Activated naive CD4-positive, alpha-beta T cell treated with Interleukin-2 at 50 U/mL for 16 hours (primary cell): ENCODE measurements around the gene ACTRT2.

Experiments
- DNase-seq: peaks from one replicate; pipeline ENCODE4 v3.0.0-alpha.2; 2020

ACTRT2 gene

DNA sequence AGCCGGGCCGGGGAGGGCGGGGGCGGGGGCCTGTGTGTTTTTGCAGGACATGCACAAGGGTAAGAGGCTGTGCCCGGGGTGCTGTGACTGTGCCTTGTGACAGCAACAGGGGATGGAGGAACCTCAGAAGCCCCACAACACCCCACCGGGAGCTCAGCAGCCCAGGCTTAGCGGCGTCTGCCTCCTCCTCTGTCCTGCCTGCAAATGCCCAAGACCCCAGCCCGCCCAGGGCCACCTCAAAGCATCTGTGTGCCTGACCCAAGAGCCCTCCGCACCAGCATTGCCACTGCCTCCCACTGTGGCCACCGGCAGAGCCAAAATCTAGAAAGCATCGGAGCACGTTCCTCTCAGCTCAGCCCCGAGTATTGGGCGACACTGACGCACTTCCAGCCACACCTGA, 2.7 kb upstream of the ACTRT2 start:
- no peak for DNase-seq

DNA sequence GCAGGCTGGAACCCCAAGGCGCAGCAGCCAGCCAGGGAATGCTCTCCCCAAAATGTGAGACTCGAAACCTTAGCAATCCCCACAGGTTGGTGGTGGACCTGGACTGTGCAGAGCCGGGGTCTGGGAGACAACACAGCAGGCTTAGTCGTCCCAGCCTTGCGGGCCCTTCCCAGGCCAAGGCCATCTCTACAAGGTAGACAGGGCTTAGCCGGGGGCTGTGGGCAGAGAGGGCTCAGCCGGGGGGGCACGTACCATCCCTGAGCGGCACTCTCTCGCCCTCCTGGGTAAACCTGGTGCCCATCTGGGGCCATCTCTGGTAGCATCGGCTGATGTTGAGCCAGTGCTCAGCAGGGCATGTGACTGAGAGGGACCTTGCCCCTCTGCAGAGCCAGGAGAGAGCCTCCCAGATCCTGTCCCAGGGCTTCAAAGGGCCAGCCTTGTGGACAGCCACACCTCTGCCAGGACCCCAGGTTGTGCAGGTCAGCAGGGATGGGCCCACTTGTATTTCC, 2.2 kb upstream of the ACTRT2 start:
- no peak for DNase-seq

DNA sequence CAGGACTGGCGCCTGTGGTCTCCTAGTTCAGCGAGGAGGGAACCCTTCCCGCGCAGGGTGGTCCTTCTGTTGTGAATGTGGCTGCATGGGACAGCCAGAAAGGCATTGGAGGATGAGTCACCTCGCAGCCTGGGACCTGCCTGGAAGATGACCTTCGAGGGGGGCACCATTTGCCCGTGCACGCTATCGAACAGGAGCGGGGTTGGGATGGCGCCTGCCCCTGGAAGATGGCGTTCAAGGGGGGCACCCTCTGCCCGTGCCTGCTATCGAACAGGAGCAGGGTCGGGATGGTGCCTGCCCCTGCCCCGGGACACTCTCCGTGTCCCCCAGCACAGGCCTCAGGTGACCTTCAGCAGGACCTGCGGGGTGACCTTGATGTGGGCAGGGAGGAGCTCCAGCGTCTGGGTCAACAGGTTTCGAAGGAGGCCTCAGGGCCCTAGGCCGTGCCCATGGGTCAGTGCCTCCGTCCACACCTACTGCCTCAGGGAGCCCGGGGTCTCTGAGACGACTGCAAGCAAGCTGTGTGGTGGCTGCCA, 1.7 kb upstream of the ACTRT2 start:
- DNase-seq = no peak

DNA sequence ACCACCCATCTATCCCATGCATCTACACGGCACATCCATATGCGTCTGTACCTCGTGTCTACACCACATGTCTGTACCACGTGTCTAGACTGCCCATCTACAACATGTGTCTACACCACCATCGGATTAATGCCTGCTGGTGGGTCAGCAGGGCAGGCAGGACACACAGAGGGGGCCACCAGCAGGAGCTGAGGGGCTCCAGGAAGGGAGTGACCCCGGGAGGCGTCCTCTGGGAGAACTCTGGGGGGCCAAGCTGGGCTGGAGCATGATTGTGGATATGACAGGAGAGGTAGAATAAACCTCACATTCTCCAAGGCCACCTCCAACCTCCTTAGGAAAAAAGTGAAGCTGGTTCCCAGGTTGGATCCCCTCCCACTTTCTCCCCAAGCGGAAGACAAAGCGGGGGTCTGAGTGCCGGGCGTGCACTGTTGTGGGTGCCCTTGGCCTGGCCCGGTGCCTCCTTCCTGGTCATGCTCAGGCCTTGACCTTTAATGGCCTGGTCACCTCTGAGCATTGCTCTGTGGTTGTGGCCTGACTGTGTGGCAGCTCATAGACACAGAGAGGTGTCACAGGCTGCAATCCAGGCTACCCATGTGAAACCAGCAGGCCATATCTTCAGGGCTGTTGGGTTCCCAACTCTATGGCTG, 881 bp upstream of the ACTRT2 start:
- no peak for DNase-seq

DNA sequence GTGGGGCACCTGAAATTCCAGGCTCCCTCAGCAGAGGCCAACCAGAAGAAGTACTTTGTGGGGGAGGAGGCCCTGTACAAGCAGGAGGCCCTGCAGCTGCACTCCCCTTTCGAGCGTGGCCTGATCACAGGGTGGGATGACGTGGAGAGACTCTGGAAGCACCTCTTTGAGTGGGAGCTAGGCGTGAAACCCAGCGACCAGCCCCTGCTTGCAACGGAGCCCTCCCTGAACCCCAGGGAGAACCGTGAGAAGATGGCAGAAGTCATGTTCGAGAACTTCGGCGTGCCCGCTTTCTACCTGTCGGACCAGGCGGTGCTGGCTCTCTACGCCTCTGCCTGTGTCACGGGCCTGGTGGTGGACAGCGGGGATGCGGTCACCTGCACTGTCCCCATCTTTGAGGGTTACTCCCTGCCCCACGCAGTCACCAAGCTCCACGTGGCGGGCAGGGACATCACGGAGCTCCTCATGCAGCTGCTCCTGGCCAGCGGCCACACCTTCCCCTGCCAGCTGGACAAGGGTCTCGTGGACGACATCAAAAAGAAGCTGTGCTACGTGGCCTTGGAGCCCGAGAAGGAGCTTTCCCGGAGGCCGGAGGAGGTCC, 634 bp downstream of the ACTRT2 start:
- DNase-seq = no peak

DNA sequence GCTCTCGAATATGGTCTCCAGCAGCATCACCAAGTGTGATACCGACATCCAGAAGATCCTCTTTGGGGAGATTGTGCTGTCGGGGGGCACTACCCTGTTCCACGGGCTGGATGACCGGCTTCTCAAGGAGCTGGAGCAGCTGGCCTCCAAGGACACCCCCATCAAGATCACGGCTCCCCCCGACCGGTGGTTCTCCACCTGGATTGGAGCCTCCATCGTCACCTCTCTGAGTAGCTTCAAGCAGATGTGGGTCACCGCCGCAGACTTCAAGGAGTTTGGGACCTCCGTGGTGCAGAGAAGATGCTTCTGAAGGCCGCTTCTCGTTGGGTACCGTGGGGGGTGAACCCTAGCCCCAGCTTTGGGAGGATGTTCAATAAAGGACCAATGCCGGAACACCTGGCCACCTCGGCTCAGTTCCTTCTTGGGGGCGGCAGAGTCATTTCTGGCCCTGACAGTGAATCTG, 1.3 kb downstream of the ACTRT2 start:
- DNase-seq = no peak

DNA sequence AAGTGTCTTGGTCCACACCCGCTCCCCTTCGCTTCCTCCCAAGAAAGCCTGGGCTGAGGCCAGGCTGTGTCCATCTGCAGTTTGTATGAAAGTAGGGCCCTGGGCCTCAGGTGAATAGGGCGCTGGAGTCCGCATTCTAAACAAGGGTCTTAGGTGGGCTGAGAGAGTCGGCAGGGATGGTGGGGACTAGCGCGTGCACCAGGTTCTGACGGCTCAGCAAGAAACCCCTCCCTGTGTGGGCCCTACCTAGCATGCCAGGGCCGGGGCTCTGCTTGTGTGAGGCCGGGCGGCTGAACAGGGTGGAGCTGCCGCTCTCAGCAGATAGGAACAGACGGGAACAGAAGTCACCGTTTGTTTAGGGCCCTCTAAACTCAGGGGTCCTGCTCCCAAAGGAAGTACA, 1.7 kb downstream of the ACTRT2 start:
- DNase-seq = no peak

DNA sequence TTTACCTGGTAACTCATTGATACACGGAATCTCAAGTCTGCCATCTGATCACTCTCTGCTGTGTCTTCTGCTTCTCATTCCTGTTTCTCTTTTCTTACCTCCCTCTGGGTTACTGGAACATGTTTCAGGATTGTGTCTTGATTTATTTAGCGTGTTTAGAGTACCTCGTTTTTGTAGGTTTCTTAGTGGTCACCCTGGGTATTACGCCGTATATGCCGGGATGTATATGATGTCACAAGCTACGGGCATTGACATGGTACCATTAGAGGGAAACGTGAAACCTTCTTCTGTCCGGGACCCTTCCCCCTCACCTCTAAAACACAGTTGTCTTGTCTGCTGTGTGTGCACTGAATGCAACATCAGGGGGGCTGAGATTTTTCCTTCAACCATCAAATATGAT, 2.8 kb downstream of the ACTRT2 start:
- DNase-seq = no peak

DNA sequence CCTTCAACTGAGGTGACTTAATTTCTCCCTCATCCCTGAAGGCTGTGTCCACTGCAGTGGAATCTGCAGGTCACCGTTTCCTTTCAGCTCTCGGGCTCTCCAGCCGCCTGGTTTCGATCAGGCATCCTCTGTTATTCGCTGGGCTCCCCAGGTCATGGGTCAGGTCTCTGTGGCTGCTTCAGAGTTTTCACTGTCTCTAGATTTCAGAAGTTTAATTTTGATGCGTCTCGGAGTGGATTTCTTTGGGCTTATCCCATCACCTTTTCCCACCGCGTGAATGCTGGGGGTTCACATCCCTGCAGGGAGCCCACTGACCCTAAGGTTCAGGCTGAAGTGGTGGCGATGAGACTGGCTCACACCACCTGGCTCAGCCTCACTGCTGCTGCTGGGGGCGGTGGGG, 3.3 kb downstream of the ACTRT2 start:
- no peak for DNase-seq

DNA sequence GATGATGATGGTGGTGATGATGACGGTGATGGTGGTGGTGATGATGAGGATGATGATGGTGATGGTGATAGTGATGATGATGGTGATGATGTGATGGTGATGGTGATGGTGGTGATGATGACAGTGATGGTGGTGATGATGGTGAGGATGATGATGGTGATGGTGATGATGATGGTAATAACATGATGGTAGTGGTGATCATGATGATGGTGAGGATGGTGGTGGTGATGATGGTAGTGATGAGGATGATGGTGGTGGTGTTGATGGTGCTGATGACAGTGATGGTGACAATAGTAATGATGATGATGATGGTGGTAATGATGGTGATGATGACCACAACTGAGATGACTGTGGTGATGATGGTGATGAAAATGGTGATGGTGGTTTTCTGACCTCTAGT, 4.9 kb downstream of the ACTRT2 start:
- no peak for DNase-seq

DNA sequence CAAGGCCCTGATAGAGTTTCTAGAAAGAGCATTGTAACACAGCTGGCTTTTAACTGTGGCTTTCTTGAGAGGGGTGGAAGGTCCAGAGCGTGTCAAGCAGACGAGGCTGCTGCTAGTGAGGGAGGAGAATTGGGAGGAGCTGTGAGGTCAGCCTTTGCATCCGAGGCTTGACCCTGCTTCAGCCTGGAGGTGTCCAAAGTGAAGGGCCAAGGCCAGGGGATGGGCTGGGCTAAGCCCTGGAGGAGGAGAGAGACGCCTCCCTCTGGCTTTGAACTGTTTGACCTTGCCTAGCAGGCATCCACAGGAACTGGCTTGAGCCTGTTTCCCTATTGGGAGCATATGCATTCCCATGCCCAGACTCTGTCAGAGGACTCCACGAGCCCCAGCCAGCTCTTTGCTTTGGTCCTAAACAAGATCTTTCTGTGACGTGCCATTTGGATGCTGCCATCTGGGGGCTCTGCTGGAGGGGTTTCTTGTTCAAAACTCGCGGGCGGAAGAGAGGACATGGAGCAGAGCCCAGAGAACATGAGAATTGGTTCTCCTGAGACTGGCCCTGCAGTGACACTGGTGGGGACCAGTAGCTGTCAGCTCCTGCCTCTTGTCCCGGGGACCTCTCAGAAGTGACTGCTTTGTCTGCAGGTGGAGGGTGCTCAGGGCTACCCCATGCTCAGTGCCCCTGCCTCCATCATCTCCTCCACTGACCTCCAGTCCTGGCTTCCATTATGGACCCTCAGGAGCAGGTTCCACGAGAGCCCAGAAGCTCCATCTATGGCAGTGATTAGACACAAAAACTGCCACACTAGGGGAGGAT, 5.5 kb downstream of the ACTRT2 start:
- DNase-seq = no peak

DNA sequence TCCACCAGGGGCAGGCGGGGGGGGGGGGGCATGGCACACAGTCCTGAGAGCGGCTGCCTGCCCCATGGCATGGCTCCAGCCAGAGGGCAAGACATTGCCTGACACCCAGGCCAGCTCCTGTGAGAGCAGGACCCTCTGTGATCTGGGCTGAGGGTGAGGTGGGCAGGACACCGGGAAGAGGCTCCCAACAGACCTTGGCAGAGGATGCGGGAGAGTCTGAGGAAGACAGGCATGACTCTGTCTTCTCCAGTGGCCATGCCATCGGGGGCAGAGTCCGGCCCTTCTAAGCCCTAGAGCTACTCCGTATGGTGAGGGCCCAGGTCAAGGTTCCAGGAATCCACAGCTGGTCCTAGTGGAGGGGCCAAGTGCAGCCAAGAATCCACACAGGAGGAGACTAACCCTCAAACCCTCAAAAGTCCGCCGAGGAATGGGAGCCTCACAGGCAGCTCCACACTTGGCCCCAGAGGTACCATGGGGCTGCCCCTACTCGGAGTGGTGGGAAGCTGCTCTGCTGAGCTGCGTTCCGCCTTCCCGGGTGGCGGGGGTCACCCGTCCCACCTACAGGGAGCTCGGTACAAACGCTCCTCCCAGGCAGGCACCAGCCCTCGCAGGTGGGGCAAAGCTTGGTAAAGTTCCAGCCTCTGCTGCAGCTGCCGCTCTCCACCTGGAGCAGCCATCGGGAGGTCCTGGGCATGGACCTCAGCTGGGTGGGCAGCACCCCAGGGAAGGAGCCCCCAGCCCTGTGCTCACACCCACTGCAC, 6.5 kb downstream of the ACTRT2 start:
- no peak for DNase-seq

DNA sequence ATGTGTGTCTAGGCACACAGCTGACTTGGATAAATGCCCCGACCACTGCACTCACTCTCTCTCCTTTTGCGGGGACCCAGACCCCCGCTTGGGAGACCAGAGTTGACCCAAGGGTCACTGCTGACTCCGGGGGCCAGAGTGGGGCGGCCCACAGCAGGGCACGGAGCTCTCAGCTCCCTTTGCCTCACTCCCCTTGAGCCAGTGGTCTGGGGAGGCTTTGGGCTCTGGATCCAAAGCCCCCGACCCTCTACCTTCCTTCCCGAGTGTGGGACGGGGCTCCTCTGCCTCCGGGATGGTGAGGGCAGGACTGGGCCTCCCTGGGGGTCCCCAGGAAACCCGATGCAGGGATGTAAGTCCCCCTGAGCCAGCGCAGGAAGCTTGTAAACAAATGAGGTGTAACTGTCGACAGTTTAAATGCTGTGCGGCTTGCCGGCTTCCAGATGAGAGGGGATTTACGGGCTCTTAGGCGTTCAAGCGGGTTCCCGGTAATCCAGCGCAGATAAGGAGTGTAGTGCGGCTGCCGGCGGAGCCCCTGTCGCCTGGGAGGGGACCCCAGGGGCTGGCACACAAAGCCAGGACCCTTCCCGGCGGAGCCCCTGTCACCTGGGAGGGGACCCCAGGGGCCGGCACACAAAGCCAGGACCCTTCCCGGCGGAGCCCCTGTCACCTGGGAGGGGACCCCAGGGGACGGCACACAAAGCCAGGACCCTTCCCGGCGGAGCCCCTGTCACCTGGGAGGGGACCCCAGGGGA, 7.4 kb downstream of the ACTRT2 start:
- no peak for DNase-seq

DNA sequence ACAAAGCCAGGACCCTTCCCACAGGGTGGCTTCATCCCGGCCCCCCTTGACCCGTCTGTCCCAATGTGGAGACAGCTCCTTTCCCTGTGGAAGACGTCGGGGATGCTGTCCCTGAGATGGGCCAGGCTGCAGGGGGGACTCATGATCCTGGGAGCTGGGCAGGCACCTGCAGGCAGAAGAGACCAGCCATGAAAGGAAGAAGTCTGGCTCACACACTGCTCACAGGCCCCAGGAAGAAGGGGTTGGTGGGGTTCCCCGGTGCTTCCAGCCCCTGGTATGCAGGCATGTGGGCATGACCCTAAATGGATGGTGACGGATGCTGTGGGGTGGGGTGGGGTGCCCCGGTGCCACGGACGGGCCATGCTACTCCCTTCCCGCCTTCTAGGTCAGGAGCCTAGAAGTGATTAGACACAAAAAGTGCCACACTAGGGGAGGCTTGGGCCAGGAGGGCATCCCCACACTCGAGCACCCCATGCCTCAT, 8.3 kb downstream of the ACTRT2 start:
- no peak for DNase-seq

DNA sequence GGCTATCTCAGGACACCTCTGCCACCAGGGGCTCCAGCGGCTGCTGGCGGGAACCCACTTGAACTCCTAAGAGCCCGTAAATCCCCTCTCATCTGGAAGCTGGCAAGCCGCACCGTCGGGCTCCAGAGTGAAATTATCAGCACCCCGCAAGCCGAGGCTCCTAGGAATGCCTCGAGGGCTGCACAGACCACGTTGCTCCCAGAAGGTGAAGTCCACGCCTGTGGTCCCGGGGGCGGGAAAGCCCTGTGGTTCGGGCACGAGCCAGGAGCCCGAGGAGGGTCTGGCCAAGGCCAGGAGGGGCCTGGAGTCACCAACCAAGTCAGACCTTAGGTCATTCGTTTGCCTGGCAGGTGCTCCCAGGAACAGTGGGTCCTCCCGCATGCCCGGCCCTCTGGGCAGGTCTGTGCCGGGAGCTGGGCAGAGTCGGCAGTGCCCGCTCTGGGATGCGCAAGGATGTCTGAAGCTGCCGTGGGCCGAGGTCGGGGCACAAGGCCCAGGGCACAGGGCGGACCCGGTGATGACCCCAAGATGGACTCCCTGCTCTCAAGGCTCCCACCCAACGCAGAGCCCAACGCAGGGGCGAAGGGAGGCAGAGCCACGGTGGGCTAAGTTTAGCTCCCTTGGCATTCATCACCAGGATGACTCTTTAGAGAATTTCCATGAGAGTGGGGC, 8.9 kb downstream of the ACTRT2 start:
- DNase-seq = no peak

DNA sequence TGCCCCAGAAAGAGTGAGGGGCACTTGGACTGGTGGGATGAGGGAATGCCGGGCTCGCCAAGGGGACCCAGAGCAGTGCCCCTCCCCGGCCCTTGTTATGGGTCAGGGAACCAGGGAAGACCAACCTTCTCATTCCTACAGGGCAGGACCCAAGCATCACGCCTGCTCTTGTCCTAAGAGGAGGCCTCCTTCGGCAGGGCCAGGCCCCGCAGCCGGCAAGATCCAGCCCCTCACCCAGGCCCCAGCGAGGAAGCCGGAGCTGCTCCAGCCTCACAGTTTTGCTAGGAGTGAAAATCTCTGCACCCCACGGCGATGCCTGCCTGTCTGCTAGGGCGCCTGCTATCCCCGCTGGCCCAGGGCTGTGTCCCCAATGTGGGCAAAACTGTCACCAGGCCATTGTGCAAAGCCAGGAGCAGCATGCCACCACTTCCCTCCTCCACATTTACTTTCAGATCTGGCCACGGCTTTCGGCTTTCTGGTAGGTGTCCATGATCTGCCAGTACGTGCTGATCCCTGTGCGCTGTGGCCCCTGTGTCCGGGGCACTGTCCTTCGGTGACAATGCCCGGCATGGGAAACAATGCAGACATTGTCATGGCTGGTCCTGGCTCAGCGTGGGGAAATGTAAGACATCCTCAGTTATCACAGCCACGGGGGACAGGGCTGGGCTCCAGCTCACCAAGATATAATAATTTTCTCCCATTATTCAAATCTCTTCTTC, 9.6 kb downstream of the ACTRT2 start:
- no peak for DNase-seq

DNA sequence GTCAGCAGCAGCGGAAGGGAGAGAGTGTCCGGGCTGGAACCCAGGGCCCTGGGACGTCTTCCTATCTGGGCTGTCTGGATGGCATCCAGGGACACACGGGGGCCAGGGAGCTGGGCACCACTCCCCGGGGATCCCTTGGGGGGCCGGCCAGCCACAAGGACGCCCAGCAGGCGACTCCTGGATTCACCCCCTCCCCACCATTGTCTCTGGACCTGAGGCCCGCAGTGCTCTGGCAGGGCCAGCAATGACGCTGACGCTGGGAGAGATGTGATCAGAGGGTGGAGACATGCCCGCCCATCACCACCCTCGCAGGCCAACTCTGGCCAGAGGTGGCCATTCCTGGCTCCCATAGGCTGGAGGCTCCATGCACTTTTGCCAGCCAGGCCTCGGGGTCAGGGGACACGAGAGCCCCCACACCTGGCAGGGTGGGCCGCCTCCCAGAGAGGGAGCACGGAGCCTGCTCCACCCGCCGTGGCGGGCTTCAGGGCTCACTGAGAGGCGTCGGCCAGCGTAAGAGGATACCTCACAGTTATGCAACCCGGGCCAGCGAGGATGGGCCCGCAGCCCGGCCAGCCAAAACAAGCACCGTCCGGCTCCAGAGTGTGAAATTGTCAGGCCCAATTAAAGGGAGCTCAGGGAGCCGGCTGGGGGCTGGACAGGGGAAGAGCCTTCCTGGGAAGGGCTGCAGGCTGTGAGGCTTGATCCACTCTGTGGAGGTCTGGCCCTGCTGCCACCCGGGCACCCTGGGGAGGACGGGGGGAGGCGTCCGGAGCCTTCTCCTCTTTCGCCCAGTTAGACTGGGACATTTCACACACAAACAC, 10.3 kb downstream of the ACTRT2 start:
- no peak for DNase-seq

DNA sequence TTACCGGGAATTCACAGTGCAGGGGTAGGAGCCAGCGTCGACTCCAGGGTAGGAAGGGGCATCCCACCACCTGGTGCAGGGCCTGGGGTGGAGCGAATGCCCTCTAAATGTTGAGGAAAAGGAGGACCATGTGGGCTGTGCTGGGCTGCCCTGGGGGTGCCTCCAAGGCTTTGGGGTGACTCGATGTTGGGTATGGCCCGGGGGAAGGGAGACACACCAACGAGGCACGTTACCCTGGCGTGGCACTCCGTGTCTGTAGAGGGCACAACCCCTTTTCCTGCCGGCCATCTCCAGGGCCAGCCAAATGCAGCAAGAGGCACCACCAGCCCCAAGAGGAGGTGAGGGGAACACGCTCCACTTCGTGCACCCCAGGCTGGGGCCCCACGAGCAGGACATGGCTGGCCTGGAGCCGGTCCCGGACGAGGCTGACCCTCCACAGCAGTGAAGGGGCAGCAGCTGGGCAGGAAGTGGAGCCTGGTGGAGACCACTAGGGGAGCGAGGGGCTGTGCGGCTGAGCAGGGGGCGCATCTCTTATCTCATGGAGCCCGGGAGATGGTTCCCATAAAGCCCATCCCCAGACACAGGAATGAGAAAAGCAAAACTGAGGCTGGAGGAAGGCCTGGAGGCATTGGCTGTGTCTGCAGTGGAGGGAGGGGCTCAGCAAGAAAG, 11.2 kb downstream of the ACTRT2 start:
- no peak for DNase-seq
